ENCODE data around the gene HEXA.

Gene HEXA

DNA sequence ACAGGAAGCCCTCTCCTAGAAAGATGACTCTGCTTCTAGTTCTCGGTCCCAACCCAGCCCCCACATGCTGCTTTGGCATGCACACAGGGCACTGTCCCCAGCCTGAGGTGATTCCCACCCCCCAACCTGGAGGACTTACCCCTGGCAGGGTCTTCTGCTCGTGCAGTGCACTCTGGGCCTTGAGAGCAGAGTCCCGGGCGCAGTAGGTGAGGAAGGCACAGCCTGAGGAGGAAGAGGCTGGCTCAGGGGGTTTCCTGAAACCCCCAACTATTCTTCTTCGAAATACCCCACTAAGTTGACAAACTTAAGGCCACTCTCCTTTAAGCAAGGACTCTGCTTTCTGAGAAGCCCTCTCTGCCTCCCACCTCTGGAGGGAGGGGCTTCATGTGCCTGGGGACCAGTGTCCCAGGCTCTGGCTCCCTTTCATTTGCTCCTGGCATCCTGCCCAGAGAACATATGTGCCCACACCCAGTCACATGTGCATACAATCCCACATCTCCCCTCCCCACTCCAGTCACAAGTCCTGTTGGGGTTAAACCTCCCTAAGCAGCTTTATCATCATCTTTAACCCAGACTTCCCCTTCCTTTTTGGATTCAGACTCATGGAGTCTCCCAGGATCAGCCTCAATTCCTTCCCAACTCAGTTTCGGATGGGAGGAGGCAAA is 60.0 kb downstream of the HEXA start:
- H3K27me3 ChIP-seq (ENCODE audit: control insufficient read depth, insufficient read depth, low read length) = peaks cover 8% of the 10 kb centered on the region
- no peaks in the 10 kb centered on the region for H3K9me3 ChIP-seq (ENCODE audit: control insufficient read depth, low read length)
- H3K36me3 ChIP-seq (ENCODE audit: control insufficient read depth, insufficient read depth, low read length) = no peaks in the 10 kb centered on the region
- H3K4me3 ChIP-seq (ENCODE audit: low read length) = no peak overlapping the region
- H3K4me1 ChIP-seq (ENCODE audit: control insufficient read depth, insufficient read depth, low read length) = peaks cover 6% of the 10 kb centered on the region
- no peak overlapping the region for H3K9ac ChIP-seq (ENCODE audit: low read length)

DNA sequence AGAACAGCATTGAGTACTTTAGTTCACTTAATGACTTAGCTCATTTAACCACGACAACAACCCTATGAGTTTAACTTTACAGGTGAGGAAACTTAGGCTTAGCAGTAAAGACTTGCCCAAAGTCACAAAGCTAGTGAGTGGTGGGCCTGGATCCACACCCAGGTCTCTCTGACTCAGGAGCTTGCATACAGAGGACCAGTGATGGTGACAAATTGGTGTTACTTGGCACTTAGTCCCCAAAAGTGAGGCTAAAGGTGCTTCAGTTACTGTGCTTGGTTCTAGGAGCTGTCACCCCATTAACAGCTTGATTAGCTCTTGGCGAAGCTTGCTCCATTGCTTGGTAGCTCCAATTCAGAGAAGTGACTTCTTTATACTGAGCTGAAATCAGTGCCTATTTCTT is 61.9 kb downstream of the HEXA start:
- no peak overlapping the region for H3K4me3 ChIP-seq (ENCODE audit: low read length)
- H3K27me3 ChIP-seq (ENCODE audit: control insufficient read depth, insufficient read depth, low read length) = peaks cover 1% of the 10 kb centered on the region
- no peak overlapping the region for H3K9ac ChIP-seq (ENCODE audit: low read length)
- no peaks in the 10 kb centered on the region for H3K4me1 ChIP-seq (ENCODE audit: control insufficient read depth, insufficient read depth, low read length)
- H3K9me3 ChIP-seq (ENCODE audit: control insufficient read depth, low read length) = no peaks in the 10 kb centered on the region
- no peaks in the 10 kb centered on the region for H3K36me3 ChIP-seq (ENCODE audit: control insufficient read depth, insufficient read depth, low read length)

DNA sequence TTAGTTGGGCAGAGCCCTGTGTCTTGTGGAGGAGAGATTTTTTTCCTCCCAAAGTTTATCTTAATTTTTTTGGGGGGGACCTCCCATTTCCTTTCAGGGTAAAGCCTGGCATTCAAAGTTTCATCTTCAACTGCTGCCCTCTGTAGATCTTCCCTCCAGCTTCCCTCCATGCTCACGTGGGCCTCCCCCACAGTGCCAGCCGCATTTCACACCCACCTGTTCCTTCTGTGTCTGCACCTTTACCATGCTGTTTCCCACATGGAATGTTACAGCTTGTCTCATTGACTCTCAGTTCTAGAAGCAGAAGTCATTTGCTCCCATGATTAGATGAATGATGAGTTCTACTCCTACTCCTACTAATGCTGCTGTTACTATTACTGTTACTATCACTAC is 62.4 kb downstream of the HEXA start:
- H3K9ac ChIP-seq (ENCODE audit: low read length) = no peak overlapping the region
- no peaks in the 10 kb centered on the region for H3K27me3 ChIP-seq (ENCODE audit: control insufficient read depth, insufficient read depth, low read length)
- no peaks in the 10 kb centered on the region for H3K9me3 ChIP-seq (ENCODE audit: control insufficient read depth, low read length)
- H3K36me3 ChIP-seq (ENCODE audit: control insufficient read depth, insufficient read depth, low read length) = no peaks in the 10 kb centered on the region
- no peak overlapping the region for H3K4me3 ChIP-seq (ENCODE audit: low read length)
- H3K4me1 ChIP-seq (ENCODE audit: control insufficient read depth, insufficient read depth, low read length) = no peaks in the 10 kb centered on the region

DNA sequence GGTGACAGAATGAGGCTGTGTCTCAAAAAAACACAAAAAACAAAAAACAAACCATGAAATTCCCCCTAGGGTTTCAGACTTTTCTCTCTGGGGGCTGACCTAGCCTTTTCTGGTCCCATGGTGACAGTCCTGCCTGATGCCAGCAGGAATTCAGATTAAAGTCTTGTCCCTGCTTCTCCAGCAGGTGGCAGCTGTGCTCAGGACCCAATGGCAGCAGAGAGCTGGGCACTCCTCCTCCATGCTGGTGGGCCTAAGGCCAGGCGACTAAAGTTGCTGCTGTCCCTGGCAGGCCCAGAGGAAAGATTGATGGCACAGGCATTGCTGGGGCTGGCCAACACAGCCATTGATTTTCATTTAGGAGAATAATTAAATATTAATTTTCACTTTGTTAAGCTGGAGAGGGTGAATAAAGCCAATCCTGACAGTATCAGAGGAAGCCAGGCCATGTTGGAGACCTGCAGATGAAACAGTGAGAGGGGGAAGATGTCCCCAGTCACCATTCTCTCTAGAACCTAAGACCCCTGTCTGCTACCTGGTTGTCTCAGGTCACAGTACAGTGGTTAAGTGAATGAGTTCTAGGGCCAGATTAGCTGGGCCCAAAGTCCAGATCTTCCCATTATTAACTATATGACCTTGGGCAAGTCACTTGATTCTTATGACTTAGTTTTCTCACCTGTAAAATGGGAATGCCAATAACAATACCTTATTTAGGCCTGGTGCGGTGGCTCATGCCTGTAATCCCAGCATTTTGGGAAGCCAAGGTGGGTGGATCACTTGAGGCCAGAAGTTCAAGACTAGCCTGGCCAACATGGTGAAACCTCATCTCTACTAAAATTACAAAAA is 63.0 kb downstream of the HEXA start:
- H3K4me3 ChIP-seq (ENCODE audit: low read length) = no peak overlapping the region
- H3K9ac ChIP-seq (ENCODE audit: low read length) = no peak overlapping the region
- no peaks in the 10 kb centered on the region for H3K27me3 ChIP-seq (ENCODE audit: control insufficient read depth, insufficient read depth, low read length)
- H3K9me3 ChIP-seq (ENCODE audit: control insufficient read depth, low read length) = no peaks in the 10 kb centered on the region
- H3K36me3 ChIP-seq (ENCODE audit: control insufficient read depth, insufficient read depth, low read length) = no peaks in the 10 kb centered on the region
- no peaks in the 10 kb centered on the region for H3K4me1 ChIP-seq (ENCODE audit: control insufficient read depth, insufficient read depth, low read length)

DNA sequence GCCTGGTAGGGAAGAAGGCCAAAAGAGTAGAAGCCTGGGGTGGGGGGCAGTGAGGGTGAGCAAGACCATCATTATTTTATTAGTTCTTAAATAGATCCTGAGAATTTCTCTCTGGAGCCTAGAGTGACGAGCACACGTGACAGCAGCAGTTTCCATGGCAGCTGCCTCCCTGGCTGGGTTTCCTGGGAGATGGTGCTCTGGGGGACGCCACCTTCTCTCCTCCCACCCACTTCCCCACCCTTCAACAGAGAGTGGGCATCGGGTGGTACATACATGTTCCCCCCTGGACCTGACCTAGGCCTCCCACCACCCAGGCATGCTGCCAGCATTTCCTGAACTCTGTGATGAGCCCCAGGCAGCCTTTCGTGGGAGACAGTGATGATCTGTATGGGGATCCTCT is 68.8 kb downstream of the HEXA start:
- Histone ChIP-seq H3K4me1 (ENCODE audit: control insufficient read depth, insufficient read depth, low read length) (no peaks in the 10 kb centered on the region), H3K9ac (ENCODE audit: low read length) (no peak overlapping the region), H3K9me3 (ENCODE audit: control insufficient read depth, low read length) (no peaks in the 10 kb centered on the region), H3K4me3 (ENCODE audit: low read length) (no peak overlapping the region), H3K36me3 (ENCODE audit: control insufficient read depth, insufficient read depth, low read length) (no peaks in the 10 kb centered on the region), H3K27me3 (ENCODE audit: control insufficient read depth, insufficient read depth, low read length) (no peaks in the 10 kb centered on the region)

DNA sequence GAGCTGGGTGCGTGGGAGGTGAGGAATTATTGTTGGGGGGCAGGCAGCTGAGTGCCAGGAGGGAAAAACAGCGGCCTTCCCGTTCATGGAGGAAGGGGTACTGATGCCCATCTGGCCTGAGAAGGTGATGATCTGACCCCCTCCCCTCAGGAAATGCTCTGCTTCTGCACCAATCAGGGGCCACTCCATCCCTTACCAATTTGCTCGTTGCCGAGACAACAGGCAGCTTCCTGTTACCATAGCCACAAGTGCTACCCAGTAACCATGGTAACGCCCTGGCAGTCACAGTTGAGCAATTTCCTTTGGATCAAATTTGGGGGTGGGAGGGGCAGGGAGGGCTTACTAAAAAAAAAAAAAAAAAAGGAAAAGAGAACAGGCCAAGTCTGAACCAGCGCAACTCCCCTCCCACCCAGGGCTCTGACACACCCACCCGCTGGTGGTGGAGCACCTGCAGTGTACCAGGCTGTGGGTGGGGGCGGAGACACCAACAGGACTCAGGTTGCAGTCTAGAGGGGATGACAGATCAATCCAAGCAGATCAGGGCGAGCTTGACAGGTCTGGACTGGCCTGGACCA is 69.5 kb downstream of the HEXA start:
- Histone ChIP-seq H3K9ac (ENCODE audit: low read length) (no peak overlapping the region), H3K4me3 (ENCODE audit: low read length) (no peak overlapping the region), H3K27me3 (ENCODE audit: control insufficient read depth, insufficient read depth, low read length) (no peaks in the 10 kb centered on the region), H3K9me3 (ENCODE audit: control insufficient read depth, low read length) (no peaks in the 10 kb centered on the region), H3K4me1 (ENCODE audit: control insufficient read depth, insufficient read depth, low read length) (no peaks in the 10 kb centered on the region), H3K36me3 (ENCODE audit: control insufficient read depth, insufficient read depth, low read length) (no peaks in the 10 kb centered on the region)

DNA sequence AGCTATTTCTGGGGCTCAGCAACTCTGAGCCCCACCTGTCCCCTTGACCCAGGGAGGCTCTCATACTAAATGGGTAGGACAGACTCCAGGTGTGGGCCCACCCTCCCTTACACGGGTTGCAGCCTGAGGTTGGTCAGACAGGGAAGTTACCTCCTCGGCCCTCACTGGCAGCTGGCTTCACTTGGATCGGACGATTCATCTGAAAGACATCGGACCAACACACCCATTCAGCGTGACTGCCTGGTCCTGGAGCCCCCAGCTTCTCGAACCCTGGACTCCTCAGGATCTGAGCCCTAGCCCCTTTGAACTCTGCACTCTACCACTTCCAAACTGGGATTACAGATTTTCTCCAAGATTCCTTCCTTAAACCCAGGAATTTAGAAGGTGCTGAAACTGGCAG is 71.2 kb downstream of the HEXA start:
- no peaks in the 10 kb centered on the region for H3K36me3 ChIP-seq (ENCODE audit: control insufficient read depth, insufficient read depth, low read length)
- no peak overlapping the region for H3K9ac ChIP-seq (ENCODE audit: low read length)
- no peak overlapping the region for H3K4me3 ChIP-seq (ENCODE audit: low read length)
- H3K4me1 ChIP-seq (ENCODE audit: control insufficient read depth, insufficient read depth, low read length) = no peaks in the 10 kb centered on the region
- H3K9me3 ChIP-seq (ENCODE audit: control insufficient read depth, low read length) = no peaks in the 10 kb centered on the region
- H3K27me3 ChIP-seq (ENCODE audit: control insufficient read depth, insufficient read depth, low read length) = no peaks in the 10 kb centered on the region

DNA sequence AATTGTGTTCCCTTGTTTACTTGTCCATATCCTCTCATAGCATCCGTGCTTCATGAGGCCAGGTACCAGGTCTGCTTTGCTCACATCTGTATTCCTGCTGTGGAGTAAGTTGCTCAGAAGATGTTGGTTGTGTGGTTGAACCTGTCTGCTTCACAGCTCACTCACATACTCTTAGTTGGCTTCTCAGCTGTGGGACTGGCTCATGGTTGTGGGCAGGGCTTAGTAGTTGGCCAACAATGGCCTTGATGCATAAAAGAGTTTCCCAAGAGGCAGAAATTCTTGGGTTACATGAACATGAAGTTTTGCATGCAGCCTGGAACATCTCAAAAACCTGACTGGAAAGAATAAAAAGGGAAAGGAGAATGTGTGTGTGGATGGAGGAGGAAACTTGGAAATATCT is 72.9 kb downstream of the HEXA start:
- Histone ChIP-seq H3K36me3 (ENCODE audit: control insufficient read depth, insufficient read depth, low read length) (no peaks in the 10 kb centered on the region), H3K4me1 (ENCODE audit: control insufficient read depth, insufficient read depth, low read length) (no peaks in the 10 kb centered on the region), H3K4me3 (ENCODE audit: low read length) (no peak overlapping the region), H3K9me3 (ENCODE audit: control insufficient read depth, low read length) (no peaks in the 10 kb centered on the region), H3K9ac (ENCODE audit: low read length) (no peak overlapping the region), H3K27me3 (ENCODE audit: control insufficient read depth, insufficient read depth, low read length) (no peaks in the 10 kb centered on the region)
